Measurements from ENCODE around the gene CELF3.

The CELF3 gene

DNA sequence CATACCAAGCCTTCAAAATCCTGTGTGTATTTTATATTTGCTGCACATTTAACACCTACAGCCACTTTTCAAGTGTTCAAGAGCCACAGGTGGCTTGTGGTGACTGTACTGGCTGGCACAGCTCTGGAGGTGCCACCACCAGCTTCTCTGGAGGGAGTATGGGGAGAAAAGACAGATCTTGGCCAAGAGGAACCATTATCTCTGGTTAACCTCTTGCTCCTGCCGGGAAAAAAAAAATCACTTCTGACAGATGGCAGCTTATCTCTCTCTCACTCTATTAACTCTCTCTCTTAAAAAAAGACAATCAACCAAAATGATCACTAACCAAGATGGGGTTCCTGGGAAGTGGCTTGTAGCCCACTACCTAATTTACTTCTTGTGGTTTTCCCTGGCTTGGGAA lies 3.5 kb upstream of the CELF3 start:
- Histone ChIP-seq H4K20me1 (ENCODE audit: insufficient read depth, low read length) (no peaks in the 10 kb centered on the region), H3K4me2 (ENCODE audit: low read length) (no peak overlapping the region), H3K4me1 (ENCODE audit: low read length) (peaks cover 8% of the 10 kb centered on the region; the same call in 1 of the 2 replicates), H3K4me3 (ENCODE audit: low read length) (no peak overlapping the region), H3K27ac (ENCODE audit: low read length) (no peak overlapping the region), H2AFZ (ENCODE audit: low read depth, low read length) (no peak overlapping the region), H3K27me3 (ENCODE audit: low read depth, low read length) (peaks cover 66% of the 10 kb centered on the region), H3K79me2 (ENCODE audit: low read length) (no peaks in the 10 kb centered on the region), H3K9ac (ENCODE audit: low read length) (no peak overlapping the region), H3K9me3 (ENCODE audit: insufficient read depth, low read length) (no peaks in the 10 kb centered on the region), H3K36me3 (replicated peaks; ENCODE audit: low read depth, low read length) (no peaks in the 10 kb centered on the region)
- TF ChIP-seq, protein P1, sequence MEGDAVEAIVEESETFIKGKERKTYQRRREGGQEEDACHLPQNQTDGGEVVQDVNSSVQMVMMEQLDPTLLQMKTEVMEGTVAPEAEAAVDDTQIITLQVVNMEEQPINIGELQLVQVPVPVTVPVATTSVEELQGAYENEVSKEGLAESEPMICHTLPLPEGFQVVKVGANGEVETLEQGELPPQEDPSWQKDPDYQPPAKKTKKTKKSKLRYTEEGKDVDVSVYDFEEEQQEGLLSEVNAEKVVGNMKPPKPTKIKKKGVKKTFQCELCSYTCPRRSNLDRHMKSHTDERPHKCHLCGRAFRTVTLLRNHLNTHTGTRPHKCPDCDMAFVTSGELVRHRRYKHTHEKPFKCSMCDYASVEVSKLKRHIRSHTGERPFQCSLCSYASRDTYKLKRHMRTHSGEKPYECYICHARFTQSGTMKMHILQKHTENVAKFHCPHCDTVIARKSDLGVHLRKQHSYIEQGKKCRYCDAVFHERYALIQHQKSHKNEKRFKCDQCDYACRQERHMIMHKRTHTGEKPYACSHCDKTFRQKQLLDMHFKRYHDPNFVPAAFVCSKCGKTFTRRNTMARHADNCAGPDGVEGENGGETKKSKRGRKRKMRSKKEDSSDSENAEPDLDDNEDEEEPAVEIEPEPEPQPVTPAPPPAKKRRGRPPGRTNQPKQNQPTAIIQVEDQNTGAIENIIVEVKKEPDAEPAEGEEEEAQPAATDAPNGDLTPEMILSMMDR (IDR thresholded peaks at IDR 0.05; ENCODE audit: low read depth, low read length), result no peak
- TF ChIP-seq EZH2phosphoT487 (IDR thresholded peaks at IDR 0.05; ENCODE audit: low read depth), result no peak

DNA sequence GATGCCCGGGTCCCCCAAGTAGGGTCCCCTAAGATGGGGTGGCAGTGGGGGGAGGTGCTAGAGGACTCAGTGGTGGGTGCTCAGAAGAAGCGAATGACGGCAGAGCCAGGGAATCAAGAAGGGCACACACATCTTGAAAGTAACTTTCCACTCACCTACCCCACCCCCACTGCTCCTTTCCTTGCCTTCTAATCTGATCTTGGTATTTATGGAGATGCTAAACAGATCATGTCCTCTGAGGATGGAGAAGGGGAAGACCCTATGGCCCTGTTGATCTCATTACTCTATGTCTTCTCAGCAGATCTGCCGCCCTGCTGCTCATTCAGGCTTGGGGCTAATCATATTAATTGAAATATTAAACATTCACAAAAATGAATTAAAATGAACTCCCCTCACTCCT lies 2.1 kb upstream of the CELF3 start:
- H3K9ac ChIP-seq (ENCODE audit: low read length), result no peak overlapping the region
- no peaks in the 10 kb centered on the region for H3K36me3 ChIP-seq (replicated peaks; ENCODE audit: low read depth, low read length)
- H3K9me3 ChIP-seq (ENCODE audit: insufficient read depth, low read length), result no peaks in the 10 kb centered on the region
- no peak overlapping the region for H3K4me3 ChIP-seq (ENCODE audit: low read length)
- TF ChIP-seq, protein P1 (IDR thresholded peaks at IDR 0.05; ENCODE audit: low read depth, low read length), result no peak
- no peak for TF ChIP-seq EZH2phosphoT487 (IDR thresholded peaks at IDR 0.05; ENCODE audit: low read depth)
- no peaks in the 10 kb centered on the region for H3K79me2 ChIP-seq (ENCODE audit: low read length)
- H3K27ac ChIP-seq (ENCODE audit: low read length), result no peak overlapping the region
- peaks cover 8% of the 10 kb centered on the region; the same call in 1 of the 2 replicates for H3K4me1 ChIP-seq (ENCODE audit: low read length)
- H2AFZ ChIP-seq (ENCODE audit: low read depth, low read length), result no peak overlapping the region
- no peaks in the 10 kb centered on the region for H4K20me1 ChIP-seq (ENCODE audit: insufficient read depth, low read length)
- H3K4me2 ChIP-seq (ENCODE audit: low read length), result no peak overlapping the region
- H3K27me3 ChIP-seq (ENCODE audit: low read depth, low read length), result peaks cover 62% of the 10 kb centered on the region

DNA sequence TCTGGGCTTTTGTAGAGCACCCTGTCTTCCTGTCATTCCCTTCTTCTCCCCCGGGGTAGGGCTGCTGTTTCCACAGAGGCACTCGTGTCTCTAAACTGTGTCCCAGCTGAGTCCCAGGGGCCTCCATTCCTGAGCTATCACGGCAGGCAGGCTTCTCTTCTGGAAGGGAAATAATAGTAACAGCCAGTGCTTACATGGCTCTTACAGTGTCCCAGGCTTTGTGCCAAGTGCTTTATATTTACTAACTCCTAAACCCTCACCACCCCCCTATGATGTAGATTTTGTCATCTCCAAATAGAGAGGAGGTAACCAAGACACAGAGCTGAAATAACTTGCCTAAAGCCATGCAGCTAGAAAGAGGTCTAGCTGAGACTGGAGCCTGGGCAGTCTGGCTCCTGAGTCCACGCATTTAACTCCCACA lies 1.4 kb upstream of the CELF3 start:
- no peaks in the 10 kb centered on the region for H3K9me3 ChIP-seq (ENCODE audit: insufficient read depth, low read length)
- TF ChIP-seq EZH2phosphoT487 (IDR thresholded peaks at IDR 0.05; ENCODE audit: low read depth), result no peak
- TF ChIP-seq, protein P1 (IDR thresholded peaks at IDR 0.05; ENCODE audit: low read depth, low read length), result no peak
- peaks cover 10% of the 10 kb centered on the region for H3K4me1 ChIP-seq (ENCODE audit: low read length)
- no peak overlapping the region for H3K4me2 ChIP-seq (ENCODE audit: low read length)
- no peak overlapping the region for H3K27ac ChIP-seq (ENCODE audit: low read length)
- H3K9ac ChIP-seq (ENCODE audit: low read length), result no peak overlapping the region
- no peaks in the 10 kb centered on the region for H4K20me1 ChIP-seq (ENCODE audit: insufficient read depth, low read length)
- no peaks in the 10 kb centered on the region for H3K79me2 ChIP-seq (ENCODE audit: low read length)
- peaks cover 62% of the 10 kb centered on the region for H3K27me3 ChIP-seq (ENCODE audit: low read depth, low read length)
- H3K36me3 ChIP-seq (replicated peaks; ENCODE audit: low read depth, low read length), result no peaks in the 10 kb centered on the region
- H3K4me3 ChIP-seq (ENCODE audit: low read length), result no peak overlapping the region
- H2AFZ ChIP-seq (ENCODE audit: low read depth, low read length), result no peak overlapping the region

DNA sequence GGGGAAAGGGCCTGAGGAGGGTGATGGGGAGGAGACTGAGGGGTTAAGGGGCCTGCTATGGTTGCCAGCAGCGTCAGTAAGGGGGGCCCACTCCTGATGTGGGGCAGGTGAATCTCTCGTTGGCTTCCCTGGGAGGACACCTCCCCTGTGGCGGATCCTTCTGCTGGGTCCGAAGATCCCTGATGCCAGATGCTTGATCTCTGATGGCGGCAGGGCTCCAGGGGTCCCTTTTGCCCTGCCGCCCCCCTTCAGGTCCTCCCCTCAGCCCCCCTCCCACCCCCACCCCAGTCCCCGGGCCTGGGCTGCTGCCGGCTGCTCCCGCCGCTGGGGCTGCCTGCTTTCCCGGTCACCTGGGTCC lies 219 bp downstream of the CELF3 start:
- H3K9me3 ChIP-seq (ENCODE audit: insufficient read depth, low read length), result no peaks in the 10 kb centered on the region
- H3K27me3 ChIP-seq (ENCODE audit: low read depth, low read length), result peaks cover 56% of the 10 kb centered on the region
- peaks cover 14% of the 10 kb centered on the region for H3K4me1 ChIP-seq (ENCODE audit: low read length)
- H3K36me3 ChIP-seq (replicated peaks; ENCODE audit: low read depth, low read length), result no peaks in the 10 kb centered on the region
- H3K79me2 ChIP-seq (ENCODE audit: low read length), result no peaks in the 10 kb centered on the region
- TF ChIP-seq, protein P1 (IDR thresholded peaks at IDR 0.05; ENCODE audit: low read depth, low read length), result no peak
- H3K4me3 ChIP-seq (ENCODE audit: low read length), result no peak overlapping the region
- no peak overlapping the region for H3K4me2 ChIP-seq (ENCODE audit: low read length)
- no peak overlapping the region for H3K27ac ChIP-seq (ENCODE audit: low read length)
- H4K20me1 ChIP-seq (ENCODE audit: insufficient read depth, low read length), result no peaks in the 10 kb centered on the region
- H2AFZ ChIP-seq (ENCODE audit: low read depth, low read length), result no peak overlapping the region
- H3K9ac ChIP-seq (ENCODE audit: low read length), result no peak overlapping the region

All from OCI-LY3 (cell line).